NT2/D1 (cell line): ENCODE results near the gene TBC1D22A.

Experiments used
- DNase-seq: peaks from one replicate; pipeline ENCODE4 v3.0.0-alpha.2; 2011; ENCODE audit warnings: low read depth, low spot score
- H3K27me3 ChIP-seq: 2 replicates; pipeline ENCODE4 v1.6.0; 2011; ENCODE audit warnings: mild to moderate bottlenecking; ENCODE audit not compliant: insufficient read length, insufficient read depth
- H3K36me3 ChIP-seq: 2 replicates; pipeline ENCODE4 v1.6.1; 2011; ENCODE audit warnings: mild to moderate bottlenecking, low read length, mixed read lengths; ENCODE audit not compliant: insufficient read depth, insufficient read length
- H3K4me1 ChIP-seq: 2 replicates; pipeline ENCODE4 v1.5.1; 2011; ENCODE audit not compliant: insufficient read depth, insufficient read length
- H3K4me3 ChIP-seq: 2 replicates; pipeline ENCODE4 v1.5.1; 2011; ENCODE audit warnings: low read depth; ENCODE audit not compliant: insufficient read length
- H3K9ac ChIP-seq: 2 replicates; pipeline ENCODE4 v1.6.0; 2011; ENCODE audit warnings: low read depth; ENCODE audit not compliant: insufficient read length
- H3K9me3 ChIP-seq: 2 replicates; pipeline ENCODE4 v1.5.1; 2011; ENCODE audit warnings: mild to moderate bottlenecking, low read length; ENCODE audit not compliant: insufficient read depth
- SUZ12 ChIP-seq: IDR thresholded peaks from 2 replicates; pipeline ENCODE4 v1.6.1; 2011; ENCODE audit not compliant: insufficient read length, insufficient read depth; ENCODE audit errors: extremely low read depth
- YY1 ChIP-seq: IDR thresholded peaks from 2 replicates; pipeline ENCODE4 v1.6.1; 2011; ENCODE audit not compliant: insufficient read length, insufficient read depth
- ZNF274 ChIP-seq: IDR thresholded peaks from 2 replicates; pipeline ENCODE4 v1.6.1; 2011; ENCODE audit warnings: mild to moderate bottlenecking, low read depth, low read length

The TBC1D22A gene

DNA sequence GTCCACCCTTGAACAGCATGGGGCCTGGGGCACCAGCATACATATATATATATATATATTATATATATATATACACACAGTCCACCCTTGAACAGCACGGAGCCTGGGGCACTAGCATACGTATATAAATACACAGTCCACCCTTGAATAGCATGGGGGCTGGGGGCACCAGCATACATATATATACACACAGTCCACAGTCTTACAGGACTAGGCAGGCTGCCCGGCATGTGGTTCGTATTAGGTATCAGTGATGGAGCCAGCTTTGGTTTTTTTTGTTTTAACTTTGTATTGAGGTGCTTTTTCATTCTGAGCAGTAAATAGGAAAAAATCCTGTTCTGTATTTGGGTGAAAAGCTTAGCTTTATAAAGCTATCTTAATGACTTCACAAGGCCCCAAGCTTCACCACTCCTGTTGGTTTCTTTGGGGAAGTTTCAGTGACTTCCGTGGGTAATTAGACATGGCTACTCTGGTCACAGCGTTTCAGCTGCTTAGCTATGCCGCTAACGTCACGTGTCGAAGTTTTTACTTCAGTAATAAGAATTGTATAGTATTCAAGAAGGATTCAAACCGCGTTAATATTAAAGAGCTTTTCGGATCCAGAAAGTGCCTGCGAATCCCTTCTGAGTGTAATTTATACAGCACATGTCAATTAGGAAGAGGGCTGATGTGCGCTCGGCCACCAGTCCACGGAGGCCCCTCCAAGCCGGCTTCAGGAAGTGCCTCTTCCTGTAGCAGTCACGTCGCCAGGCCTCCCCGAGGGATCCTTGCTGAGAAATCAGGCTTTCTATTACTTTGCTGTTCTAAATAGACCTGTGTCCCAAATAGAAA, 179.7 kb downstream of the TBC1D22A start:
- Histone ChIP-seq H3K36me3 (peaks cover 5% of the 10 kb centered on the region), H3K9ac (no peak overlapping the region), H3K4me1 (peaks cover 2% of the 10 kb centered on the region), H3K27me3 (no peaks in the 10 kb centered on the region), H3K4me3 (no peak overlapping the region), H3K9me3 (no peaks in the 10 kb centered on the region)
- no peak for DNase-seq
- TF ChIP-seq ZNF274 (no peak), YY1 (no peak), SUZ12 (no peak)

DNA sequence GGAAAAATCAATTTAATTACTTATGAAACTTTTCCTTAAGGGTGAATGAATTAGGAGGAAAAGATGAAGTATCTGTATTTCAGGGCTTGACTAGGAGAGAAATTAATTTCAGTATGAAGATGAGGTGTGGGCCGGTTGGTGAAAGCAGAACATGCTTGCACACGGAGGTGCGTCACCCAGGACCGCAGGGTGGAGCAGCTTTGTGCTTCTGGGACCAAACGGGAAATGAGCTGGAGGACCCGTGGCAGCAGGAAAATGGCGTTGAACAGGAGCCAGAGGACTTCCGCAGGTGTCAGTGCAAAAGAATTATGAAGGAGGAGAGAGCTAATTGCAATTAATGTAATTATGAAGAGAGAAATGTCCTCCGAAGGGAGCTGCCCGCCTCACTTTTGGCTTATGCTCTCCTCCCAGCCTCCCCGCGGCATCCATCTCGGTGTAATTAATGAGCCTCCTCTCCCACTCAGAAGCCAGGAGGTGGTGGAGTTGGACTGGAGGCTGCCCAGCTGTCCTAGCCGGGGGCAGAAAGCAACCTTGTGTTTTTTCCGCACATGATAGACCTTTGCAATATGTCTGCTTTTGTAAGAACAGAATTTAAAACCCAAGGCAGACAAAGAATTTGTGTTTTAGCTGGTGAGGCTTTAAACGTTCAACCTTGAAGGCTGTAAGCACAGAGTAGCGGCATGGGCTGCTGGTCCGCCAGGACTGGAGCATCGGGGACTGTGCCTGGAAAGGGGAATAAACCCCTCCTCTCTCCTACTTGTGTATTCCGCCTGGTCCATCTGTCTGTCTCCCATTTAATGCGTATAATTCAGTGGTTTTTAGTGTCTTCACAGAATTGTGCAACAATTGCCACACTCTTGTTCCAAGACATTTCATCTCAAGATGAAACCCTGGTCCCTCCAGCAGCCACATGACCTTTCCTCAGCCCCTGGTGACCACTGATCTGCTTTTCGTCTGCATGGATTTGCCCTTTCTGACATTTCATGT, 180.6 kb downstream of the TBC1D22A start:
- Histone ChIP-seq H3K9me3 (no peaks in the 10 kb centered on the region), H3K36me3 (peaks cover 5% of the 10 kb centered on the region), H3K27me3 (no peaks in the 10 kb centered on the region), H3K9ac (no peak overlapping the region), H3K4me3 (no peak overlapping the region), H3K4me1 (peaks cover 5% of the 10 kb centered on the region)
- DNase-seq = no peak
- TF ChIP-seq YY1 = no peak
- TF ChIP-seq ZNF274 = no peak
- TF ChIP-seq SUZ12 = no peak

GRCh38 chr22:46945481-46945880, 183.0 kb downstream of the TBC1D22A start:
- peaks cover 7% of the 10 kb centered on the region for H3K4me1 ChIP-seq
- no peak overlapping the region for H3K9ac ChIP-seq

GRCh38 chr22:46946383-46946962, 184.0 kb downstream of the TBC1D22A start:
- DNase-seq = no peak
- Histone ChIP-seq H3K36me3 (peaks cover 22% of the 10 kb centered on the region), H3K9me3 (no peaks in the 10 kb centered on the region), H3K27me3 (no peaks in the 10 kb centered on the region), H3K4me1 (peaks cover 7% of the 10 kb centered on the region), H3K4me3 (no peak overlapping the region), H3K9ac (no peak overlapping the region)
- TF ChIP-seq ZNF274 (no peak), YY1 (no peak), SUZ12 (no peak)

More at GRCh38 chr22:46945481-46945880, 183.0 kb downstream of the TBC1D22A start:
- peaks cover 17% of the 10 kb centered on the region for H3K36me3 ChIP-seq
- no peaks in the 10 kb centered on the region for H3K27me3 ChIP-seq
- no peak overlapping the region for H3K4me3 ChIP-seq
- TF ChIP-seq SUZ12 = no peak
- no peak for TF ChIP-seq YY1
- no peak for TF ChIP-seq ZNF274
- DNase-seq = no peak
- no peaks in the 10 kb centered on the region for H3K9me3 ChIP-seq

DNA sequence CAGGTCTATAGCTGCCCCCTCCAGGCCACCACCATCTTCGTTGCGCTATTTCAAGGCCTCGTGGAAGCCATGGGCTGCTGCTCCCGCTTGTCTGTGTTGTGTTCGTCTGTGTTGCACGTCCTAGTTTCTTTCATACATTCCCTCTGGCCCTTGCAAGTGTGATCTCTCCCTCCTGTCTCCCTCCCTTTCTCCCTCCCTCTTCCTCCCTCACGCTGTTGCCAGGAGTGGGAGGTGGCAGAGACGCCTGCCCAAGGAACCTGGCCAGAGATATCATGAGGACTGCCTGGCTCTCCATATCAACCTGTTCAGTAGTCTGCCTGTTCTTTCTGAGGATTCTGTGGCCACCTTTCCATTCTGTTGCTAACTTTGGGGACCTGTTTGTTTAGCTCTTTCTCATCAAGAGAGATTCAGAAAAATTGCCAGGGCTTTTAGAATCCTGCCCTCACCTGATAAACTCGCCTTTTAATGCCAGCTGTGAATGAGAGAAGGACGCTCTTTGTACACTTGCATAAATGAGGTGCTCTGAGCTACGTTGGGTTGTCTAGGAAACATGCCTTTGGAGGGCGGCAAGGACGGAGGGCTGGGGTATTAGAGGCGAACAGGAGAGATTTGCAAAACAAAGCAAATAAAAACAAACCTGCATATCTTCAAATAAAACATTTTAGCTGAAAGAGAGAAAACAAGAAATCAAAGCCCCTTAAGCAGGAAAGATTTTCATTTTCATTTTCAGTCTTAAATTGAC, 185.2 kb downstream of the TBC1D22A start:
- H3K9ac ChIP-seq = no peak overlapping the region

DNA sequence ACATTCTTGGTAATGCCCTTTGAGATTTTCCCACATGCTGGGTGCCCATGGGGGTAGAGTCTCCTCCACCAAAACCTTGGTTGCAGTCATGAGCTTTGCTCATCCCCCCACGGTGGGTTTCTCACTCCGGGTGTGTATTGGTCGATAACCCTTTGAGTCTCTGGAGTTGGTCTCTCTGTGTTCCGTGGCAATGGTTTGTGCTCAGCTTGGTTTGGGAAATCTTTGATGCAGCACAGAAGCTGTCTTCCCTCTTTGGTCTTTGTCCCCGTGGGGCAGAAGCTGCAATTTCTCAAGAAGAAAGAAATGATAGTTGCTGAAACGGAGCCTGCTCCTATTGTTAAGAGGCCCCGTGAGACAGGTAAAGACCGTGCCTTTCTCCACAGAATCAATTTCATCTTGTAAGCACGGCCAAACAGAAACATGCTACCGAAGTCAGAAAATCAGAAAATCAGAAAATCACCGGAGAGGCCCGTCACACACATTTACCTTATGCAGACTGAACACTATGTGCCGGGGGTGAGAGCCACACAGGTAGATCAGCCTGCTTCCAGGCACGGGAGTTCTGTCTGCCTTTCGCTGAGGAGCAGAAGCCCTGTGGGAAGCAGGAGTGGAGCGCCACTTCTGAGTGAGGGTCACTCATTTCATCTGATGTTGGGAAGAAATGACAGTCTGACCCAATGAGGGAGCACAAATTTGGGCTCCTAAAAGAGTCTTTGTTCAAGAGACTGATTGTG, 186.1 kb downstream of the TBC1D22A start:
- no peaks in the 10 kb centered on the region for H3K9me3 ChIP-seq
- H3K9ac ChIP-seq = no peak overlapping the region
- peaks cover 7% of the 10 kb centered on the region for H3K4me1 ChIP-seq
- DNase-seq = no peak
- TF ChIP-seq ZNF274 (no peak), YY1 (no peak), SUZ12 (no peak)
- peaks cover 28% of the 10 kb centered on the region for H3K36me3 ChIP-seq
- H3K27me3 ChIP-seq = no peaks in the 10 kb centered on the region
- no peak overlapping the region for H3K4me3 ChIP-seq

More for the DNA sequence above, 185.2 kb downstream of the TBC1D22A start:
- Histone ChIP-seq H3K27me3 (no peaks in the 10 kb centered on the region), H3K36me3 (peaks cover 28% of the 10 kb centered on the region), H3K4me1 (peaks cover 7% of the 10 kb centered on the region), H3K4me3 (no peak overlapping the region), H3K9me3 (no peaks in the 10 kb centered on the region)
- no peak for TF ChIP-seq SUZ12
- TF ChIP-seq ZNF274 = no peak
- no peak for TF ChIP-seq YY1
- DNase-seq = no peak
